Myocyte (in vitro differentiated cells): Measurements from ENCODE around the gene SLC16A12. TPM values are rescaled to one million over a fixed set of nuclear protein-coding genes. Genes with fewer than 3 reads are reported as not detected.

ENCODE experiments used
- DNase-seq: peaks from one replicate; pipeline ENCODE4 v3.0.0-alpha.2; 2012; ENCODE audit warnings: low read depth
- total RNA-seq: library from RNA; depleted of rRNA; stranded (reverse); fragments of >200 nt; gene quantifications from 2 replicates; pipeline ENCODE4 v1.2.3, GENCODE V29; 2014

The SLC16A12 gene
- total RNA-seq, 1 donor from 2014 or later, result 0.24 TPM

DNA sequence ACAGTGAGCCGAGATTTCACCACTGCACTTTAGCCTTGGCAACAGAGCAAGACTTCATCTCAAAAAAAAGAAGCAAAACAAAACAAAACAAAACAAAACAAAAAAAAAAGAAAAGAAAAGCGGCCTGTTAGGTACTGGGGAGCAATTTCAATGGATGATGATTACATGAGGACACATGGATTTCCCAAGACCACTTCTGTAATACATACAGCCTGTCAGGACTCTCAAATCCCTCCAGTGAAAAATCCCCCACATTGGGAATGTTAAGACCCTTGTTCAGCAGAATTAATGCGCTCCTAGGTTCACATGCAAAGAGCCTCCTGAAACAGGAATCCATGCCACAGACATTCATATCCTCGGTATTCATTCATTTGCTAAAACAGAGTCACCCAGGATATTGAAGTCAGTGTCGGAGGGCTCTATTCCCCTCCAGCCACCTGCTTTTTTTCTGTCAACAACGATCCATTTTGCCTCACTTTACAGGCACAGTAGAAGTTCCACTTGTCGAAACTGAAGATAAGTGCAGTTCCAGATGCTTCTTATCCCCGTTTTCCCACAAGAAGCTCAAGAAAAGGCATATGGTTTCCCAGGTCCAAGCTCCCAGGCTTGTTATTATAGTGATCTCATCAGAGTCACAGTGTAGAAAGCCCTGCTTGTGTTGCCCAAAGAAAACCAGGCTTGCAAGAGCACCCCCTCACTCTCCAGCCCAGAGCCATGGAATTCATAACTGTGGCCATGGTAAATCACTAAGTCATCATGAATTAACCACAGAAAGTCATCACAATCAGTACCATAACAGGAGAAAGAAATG is 20.2 kb downstream of the SLC16A12 start:
- peak; percentile 91 for DNase-seq

DNA sequence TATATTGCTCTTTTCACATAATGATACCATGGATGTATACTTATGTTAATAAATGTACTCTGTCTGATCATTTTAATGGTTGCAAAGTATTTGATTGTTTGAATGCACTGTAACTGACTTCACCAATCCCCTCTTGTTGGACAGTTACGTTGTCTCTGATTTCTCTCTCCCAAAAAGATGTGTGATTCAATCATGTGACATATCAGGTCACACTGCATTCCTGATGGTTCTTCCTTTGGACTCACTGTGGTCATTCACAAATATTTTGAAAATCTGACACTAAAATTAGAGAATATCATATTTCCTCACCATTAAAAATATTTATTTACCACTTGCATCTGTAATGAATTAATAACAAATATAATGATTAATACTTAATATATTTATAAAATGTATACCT is 22.2 kb downstream of the SLC16A12 start:
- DNase-seq, result peak; percentile 46

DNA sequence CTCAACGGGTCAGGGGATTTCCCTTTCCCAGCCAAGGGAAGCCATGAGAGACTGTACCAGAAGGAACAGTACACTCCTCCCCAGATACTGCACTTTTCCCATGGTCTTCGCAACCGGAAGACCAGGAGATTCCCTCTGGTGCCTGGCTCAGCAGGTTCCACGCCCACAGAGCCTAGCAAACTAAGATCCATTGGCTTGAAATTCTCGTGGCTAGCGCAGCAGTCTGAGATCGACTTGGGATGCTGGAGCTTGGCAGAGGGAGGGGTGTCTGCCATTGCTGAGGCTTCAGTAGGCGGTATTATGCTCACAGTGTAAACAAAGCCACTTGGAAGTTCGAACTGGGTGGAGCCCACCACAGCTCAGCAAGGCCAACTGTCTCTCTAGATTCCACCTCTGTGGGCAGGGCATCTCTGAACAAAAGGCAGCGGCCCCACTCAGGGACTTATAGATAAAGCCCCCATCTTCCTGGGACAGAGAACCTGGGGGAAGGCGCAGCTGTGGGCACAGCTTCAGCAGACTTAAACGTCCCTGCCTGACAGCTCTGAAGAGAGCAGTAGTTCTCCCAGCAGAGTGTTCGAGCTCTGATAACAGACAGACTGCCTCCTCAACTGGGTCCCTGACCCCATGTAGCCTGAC is 29.6 kb downstream of the SLC16A12 start:
- DNase-seq, result no peak

DNA sequence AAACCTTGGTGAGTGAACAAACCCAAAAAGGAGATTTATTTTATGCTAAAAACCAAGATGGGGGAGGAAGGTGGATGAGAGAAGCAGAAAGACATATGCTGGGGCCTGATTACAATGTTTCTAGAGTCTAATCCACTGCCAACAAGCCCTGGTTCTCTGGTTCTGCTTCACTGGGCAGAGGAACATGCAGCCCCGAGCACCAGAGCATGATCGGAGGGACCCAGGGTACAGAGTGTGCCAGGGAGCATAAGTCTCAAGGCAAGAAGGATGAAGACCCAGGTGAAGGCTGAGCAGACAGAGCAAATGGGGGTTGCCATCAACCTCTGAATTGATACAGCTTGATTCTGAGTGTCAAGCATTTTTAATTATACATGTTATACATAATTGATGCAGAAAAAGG is 30.7 kb downstream of the SLC16A12 start:
- no peak for DNase-seq

DNA sequence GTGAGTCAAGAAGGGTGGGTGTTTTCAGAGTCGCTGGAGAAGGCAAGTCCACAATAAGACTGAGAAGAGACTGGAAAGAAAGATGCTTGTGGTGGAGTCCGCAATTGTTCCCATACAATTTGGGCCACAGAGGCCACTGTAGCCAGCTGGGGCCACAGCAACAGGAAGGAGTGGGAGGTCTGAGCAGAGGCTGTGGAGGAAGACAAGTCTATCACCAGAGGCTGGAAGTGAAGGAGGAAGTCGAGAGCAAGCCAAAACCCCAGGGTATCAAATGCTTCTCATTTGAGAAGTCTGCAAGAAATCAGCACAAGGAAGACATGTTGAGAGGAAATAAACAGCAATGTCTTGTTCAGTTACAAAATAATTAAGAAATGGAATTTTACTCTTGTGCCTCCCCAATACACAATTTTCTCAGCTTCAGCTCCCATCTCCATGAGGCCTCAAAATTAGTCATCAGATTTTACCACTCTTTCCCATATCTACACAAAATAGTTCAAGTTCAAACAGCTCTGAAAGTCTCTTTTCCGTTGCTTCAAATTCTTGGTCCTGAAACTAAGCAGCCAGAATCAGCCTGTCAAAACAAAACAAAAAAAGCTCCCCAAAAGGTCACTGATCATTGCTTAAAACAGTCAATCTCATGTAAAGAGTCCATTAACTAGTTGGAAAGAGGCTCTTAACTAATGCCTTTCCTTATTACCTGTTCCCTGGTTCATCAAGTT is 31.6 kb downstream of the SLC16A12 start:
- DNase-seq, result no peak

DNA sequence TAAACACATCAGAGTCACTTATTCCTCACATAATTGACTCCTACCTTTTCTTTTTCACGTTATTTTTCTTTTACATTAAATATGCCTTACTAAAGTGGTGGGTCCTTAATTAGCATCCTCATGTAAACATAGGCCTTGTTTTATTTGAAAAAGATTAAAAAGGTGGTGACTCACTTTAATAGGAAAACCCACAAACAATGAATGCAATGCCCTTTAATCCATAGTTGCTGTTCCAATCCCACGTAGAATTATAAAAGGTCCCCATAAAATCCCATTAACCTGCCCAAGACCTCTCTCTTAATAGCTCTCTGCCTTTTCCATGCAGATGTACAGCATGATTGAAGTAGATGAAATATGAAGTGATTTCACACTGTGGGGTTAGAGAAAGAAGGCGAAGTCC is 32.2 kb downstream of the SLC16A12 start:
- DNase-seq, result no peak

DNA sequence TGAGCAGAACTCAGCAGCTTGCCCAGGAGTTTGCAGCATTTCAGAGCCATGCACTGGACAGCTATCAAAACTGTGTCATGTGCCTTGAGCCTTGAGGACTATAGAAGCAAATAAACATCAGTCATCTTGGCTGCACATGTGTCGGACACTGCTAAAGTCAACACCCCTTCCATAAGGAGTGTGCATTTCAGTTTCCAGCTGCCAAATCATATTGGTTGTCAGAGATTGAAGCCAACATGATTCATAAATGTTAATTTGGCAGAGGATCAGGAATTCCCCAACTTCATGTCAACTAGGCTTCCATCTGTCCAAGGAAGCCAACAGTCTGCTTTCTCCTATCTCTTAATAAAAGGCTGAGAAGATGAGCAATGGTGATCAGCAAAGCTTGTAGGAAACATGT is 32.8 kb downstream of the SLC16A12 start:
- DNase-seq, result peak; percentile 79

DNA sequence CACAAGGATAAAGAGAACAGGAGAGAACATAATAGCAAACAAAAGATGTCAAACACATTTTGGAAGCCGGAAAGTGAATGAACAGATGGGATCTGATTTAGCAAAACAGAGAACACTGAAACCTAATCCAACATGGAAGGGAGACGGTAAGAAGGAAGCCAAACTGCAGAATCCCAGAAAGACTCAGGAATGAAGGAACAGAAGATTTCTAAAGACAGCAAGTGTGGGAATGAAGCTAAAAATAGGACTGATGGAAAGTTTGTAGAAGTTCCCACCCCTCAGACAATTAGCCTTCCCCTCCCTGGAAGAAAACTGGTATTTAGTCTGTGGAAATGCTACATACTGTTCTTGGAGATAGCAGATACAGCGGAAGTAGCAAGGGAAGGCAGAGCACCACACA is 40.8 kb downstream of the SLC16A12 start:
- peak; percentile 48 for DNase-seq

DNA sequence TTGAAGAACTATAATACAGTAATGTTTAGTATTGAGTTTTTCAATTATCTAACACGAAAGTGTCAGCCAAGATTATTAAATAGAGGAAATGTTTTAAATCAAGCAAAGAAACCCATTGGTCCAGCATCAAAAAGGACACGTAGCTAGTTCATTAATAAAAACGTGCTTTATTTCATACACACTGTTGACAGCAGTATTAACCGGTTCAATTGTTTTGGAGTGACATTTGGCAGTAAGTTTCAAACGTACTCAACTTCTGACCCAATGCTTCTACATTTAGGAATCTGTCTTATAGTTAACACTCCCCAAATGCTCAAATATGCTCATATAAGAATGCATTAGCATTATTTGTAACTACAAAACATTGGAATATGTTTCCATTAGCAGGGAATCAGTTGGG is 41.3 kb downstream of the SLC16A12 start:
- DNase-seq, result no peak

DNA sequence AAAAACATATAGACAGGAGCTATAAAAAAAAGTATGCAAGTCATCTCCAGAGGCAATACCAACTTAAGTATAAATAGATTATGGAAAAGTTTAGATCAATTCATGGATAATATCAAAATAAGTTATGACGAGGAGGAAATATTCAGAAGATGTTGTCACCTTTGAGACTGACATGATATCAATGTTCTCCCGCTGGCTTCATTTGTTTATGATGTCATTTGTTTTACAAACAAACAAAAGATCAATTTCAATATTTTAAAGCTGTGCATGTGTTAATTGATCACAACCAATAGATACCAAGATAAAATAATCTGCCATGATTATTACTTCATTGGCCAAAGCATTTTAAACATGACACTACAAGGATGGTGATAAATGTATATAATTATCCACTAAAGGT is 43.5 kb downstream of the SLC16A12 start:
- no peak for DNase-seq

DNA sequence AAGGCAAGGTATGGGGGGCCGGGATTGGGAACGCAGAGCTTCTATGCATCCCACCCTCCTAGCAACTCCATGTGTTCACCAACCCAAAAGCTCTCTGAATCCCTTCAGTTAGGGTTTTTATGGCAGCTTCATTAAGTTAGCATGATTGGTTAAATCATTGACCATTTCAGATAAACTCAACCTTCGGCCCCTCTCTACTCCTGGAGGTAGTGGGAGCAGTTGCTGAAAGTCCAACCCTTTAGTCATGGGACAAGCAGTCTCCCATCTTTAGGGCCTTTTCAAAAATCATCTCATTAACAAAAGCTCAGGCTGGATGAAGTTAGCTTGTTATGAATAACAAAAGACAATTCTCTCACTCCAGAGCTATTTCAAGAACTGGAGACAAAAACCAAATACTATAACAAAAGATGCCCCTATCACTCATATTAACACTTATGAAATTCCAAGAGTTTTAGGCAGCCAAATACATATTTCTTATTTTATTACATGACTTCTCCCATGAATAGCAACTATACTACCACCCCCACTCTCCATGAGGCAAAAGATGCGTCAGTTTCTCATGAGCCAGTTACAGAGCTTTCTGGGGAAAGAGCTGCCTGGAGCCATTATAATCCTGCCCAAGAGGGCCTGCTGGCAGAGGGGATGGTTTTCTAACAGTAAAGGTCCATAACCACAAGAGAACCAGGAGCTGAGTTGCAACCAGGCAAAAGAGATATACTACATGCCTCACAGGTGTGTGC is 44.6 kb downstream of the SLC16A12 start:
- DNase-seq, result no peak

DNA sequence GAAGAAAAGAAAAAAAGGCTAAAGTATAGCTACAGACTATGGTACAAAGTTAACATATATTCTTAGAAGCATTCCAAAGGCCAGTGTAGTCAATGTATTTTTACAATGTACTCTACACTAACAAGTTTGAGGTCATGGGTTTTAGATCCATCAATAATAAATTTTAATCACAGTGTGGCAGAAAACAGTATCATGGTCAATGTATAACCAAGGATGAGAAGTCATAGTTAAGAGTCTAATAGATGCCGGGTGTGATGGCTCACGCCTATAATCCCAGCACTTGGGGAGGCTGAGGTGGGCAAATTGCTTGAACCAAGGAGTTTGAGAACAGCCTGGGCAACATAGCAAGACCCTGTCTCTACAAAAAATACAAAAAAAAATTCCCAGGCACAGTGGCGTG is 53.1 kb downstream of the SLC16A12 start:
- DNase-seq, result no peak

DNA sequence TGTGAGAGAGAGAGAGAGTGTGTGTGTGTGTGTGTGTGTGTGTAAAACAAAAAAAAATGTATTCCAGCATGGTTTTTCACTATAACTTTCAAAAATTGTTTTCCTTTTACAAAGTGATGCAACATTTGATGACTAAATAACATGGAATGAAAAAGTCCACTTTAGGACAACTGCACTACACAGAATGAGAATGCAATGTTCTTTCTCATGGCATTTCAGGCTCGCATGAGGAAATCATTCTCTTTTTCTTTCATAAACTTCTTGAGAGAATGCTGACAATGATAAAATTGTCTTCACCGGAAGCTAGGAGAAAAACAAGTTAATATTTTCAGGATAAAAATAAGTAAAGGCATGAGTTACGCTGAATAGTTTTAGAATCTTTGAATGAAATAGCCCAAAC is 53.7 kb downstream of the SLC16A12 start:
- peak; percentile 77 for DNase-seq

DNA sequence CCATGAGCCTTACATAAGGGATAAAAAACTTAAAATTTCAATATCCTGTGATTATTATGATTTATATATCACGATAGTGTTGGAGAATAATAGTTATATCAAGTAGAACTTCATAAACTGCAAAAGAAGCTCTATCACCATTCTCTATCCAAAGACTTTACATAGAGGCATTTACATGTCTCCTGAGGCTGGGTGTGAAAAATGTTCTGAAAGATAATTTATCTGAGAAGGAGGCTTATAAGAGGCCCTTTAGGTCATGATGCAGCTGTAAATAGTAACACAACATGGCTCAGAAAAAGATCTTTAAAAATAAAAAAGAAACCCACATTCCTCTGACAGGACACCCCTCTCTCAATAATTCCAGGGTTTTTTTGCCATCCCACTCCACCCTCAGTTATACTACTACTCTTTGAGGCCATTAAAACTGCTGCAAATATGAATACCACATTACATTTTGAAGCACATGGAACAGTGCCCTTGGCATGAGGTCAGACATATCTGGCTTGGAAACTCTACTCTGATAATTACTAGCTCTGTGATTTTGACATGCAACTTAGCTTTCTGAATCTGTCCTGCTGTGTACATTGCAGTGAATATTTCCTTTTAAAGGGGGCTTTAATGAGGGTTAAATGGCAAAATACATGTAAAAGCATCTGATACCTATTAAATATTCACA is 55.5 kb downstream of the SLC16A12 start:
- DNase-seq, result peak; percentile 51

DNA sequence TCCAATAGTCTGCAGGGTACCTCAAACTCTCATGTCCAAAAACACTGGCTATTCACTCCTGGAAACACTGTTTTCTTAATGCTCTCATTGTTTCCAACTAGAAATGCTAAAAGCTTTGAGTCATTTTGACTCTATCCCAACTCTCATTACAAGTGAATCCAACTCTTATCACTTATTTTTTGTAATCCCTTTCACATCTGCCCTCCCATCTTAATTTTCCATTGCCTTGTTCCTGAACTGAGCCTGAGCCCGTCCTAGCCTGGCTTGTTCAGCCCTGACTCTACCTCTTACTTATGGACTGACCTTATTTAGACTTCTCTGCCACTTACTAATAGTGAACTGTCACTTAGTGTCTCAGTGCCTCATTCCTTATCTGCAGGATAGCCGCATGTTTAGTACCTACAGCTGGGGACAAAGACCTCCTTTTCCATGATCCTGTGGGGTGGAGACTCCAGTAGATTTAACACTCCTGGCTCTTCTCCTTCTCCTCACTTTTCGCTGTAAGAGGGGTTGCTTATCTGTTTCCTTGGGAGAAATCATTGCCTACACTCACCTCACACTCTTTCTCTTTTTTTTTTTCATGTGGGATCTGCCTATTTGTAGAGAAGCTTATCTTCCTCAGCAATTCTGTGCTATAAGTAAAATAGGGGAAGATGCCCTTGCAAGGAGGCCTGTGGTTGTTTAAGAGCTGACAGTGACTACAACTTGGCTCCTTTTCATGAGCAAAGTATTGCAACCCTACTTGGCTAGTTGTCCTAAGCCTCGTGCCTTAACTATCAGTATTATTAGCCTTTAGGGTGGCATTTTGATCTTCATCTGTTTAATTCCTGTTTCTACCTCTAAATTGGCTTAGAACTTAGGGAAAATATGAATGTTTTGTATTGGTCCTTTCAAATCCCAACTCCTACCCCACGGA is 56.4 kb downstream of the SLC16A12 start:
- DNase-seq, result no peak

DNA sequence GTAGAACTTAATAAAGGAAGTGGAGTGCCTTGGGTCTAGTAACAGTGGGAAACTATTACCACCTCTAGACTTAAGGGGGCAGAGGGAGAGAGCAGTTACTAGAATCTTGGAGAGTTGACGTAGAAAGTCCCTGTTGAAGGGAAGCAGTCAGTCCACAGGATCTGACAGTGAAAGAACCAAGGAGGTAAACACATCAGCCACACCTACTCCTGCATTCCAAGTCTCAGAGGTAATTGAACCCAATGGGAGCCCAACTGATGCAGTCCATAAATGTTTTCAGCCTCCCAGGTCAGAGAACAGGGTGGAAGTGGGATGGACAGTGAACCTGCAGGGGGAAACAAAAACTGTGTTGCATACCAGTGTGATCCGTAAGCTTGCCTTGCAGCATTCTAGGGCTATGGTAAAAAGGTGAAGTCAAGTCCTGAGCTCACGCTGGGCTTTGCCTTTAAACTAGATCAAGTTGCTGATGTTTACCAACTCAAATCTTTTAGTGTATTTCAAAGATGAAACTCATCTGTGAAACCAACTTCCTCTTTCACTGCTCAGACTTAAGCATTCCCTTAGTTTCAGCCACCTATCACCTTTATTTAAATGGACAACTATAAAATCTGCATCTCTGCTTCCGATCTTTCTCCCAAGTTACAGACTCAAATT is 57.2 kb downstream of the SLC16A12 start:
- no peak for DNase-seq

DNA sequence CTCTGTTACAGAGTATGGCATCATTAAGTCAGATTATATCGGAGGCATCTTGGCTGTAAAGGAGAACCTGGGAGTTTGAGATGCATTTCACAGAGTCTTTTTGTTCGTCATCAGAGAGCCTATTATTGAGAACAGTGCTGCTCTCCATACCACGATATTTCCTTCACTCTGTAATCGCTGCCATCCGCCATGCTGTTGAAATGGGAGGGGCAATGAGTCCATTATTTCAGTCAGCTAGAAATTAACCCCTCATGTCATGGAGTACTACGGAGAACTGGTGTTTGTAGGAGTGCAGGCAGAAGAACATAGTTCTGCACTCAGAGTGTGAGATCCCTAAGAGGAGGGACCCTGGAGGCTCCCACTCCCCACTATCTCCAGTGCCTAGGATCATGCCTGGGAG is 59.2 kb downstream of the SLC16A12 start:
- DNase-seq, result no peak

DNA sequence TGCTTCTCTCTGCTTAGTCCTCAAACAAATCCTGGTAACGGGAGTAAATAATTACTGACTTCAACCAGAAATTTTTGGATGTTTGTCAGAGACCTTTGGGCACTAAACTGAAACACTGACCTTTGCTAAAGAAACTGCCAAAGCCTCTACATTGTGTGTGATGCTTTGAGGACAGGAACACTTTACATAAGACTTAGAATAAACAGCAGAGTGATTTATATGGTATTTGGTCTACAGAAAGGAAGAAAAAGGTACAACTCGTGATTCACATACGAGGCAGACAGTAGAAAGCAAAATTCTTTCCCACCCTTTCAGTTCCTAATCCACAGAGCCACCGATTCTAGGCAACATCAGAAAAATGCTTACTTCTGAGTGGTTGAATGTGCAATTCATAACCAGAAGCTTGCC is 59.8 kb downstream of the SLC16A12 start:
- DNase-seq, result no peak

DNA sequence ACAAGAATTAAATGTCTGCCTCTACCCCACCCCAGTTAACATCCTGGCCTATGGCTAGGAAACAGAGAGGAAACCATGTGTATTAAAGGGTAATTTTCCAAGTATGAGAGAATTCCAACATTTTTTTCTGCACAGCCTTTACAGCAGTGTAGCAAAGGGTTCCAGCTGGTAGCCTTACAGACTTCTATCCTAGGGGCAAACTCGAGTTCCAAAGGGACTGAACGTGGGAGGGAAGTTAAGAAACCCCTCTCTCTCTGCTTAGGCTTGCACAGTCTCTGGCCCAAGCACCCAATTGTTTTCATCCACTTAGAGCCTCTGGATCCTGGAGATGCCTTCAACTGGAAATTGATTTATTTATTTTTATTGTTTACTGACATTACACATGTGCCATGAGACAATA is 60.3 kb downstream of the SLC16A12 start:
- DNase-seq, result no peak
